Epithelial cell of proximal tubule (primary cell): Measurements from ENCODE around the gene OXNAD1. TPM values are rescaled to one million over a fixed set of nuclear protein-coding genes. Genes with fewer than 3 reads are reported as not detected.

Source experiments
- DNase-seq: peaks from one replicate; pipeline ENCODE4 v3.0.0-alpha.2; 2011; ENCODE audit warnings: low read depth
- H3K4me3 ChIP-seq: 2 replicates; pipeline ENCODE4 v1.5.1; 2011; ENCODE audit warnings: low read depth, mild to moderate bottlenecking, low read length
- CTCF ChIP-seq: conservative IDR thresholded peaks from 2 replicates; pipeline ENCODE4 v1.5.1; 2012; ENCODE audit warnings: low read depth, mild to moderate bottlenecking, low read length
- total RNA-seq: library from RNA; depleted of rRNA; stranded (reverse); fragments of >200 nt; gene quantifications from 2 replicates; pipeline ENCODE4 v1.2.3, GENCODE V29; 2015

OXNAD1 gene
- total RNA-seq, 1 donor from 2014 or later, result 14.2 TPM

GRCh38 chr3:16347548-16347947 lies 82.5 kb downstream of the OXNAD1 start:
- DNase-seq, result no peak
- no peak overlapping the region for H3K4me3 ChIP-seq

GRCh38 chr3:16349986-16350596 lies 85.1 kb downstream of the OXNAD1 start:
- H3K4me3 ChIP-seq, result no peak overlapping the region
- no peak for DNase-seq
- TF ChIP-seq CTCF, result no peak

More at GRCh38 chr3:16347548-16347947, 82.5 kb downstream of the OXNAD1 start:
- TF ChIP-seq CTCF, result no peak

- no peak overlapping the region for H3K4me3 ChIP-seq
- DNase-seq, result no peak
- no peak for TF ChIP-seq CTCF
Observed at GRCh38 chr3:16350597-16351318, 85.7 kb downstream of the OXNAD1 start.

- no peak for DNase-seq
- H3K4me3 ChIP-seq, result no peak overlapping the region
- no peak for TF ChIP-seq CTCF
Observed at GRCh38 chr3:16352428-16352827, 87.4 kb downstream of the OXNAD1 start.

- DNase-seq, result no peak
- H3K4me3 ChIP-seq, result no peak overlapping the region
- TF ChIP-seq CTCF, result no peak
Observed at GRCh38 chr3:16354291-16354690, 89.3 kb downstream of the OXNAD1 start.

Other genes starting within 250 kb of the OXNAD1 start
- not detected in 2 replicates for gene GALNT15, start 90.5 kb upstream of the OXNAD1 start, total RNA-seq
- 12.6 and 19.0 TPM in 2 replicates for gene DPH3, start 269 bp upstream of the OXNAD1 start, total RNA-seq
- 34.7 and 50.7 TPM in 2 replicates for gene RFTN1, start 248.5 kb downstream of the OXNAD1 start, total RNA-seq